GM12872 (cell line): ENCODE measurements around the gene DDX24.

Experiments used
- CTCF ChIP-seq: IDR thresholded peaks from 3 replicates; pipeline ENCODE4 v1.5.1; 2011; ENCODE audit warnings: low read depth, mild to moderate bottlenecking, low read length, moderate library complexity; ENCODE audit not compliant: insufficient read depth

Gene DDX24

GRCh38 chr14:94045563-94046345 is 35.2 kb downstream of the DDX24 start:
- no peak for TF ChIP-seq CTCF

- TF ChIP-seq CTCF, result no peak
Measured at GRCh38 chr14:94045101-94045500, 35.9 kb downstream of the DDX24 start.

GRCh38 chr14:94044476-94045091 is 36.4 kb downstream of the DDX24 start:
- TF ChIP-seq CTCF, result no peak

- no peak for TF ChIP-seq CTCF
Measured at GRCh38 chr14:94043756-94044475, 37.1 kb downstream of the DDX24 start.

- TF ChIP-seq CTCF, result no peak
Measured at GRCh38 chr14:94043111-94043755, 37.8 kb downstream of the DDX24 start.

GRCh38 chr14:94042433-94043091 is 38.4 kb downstream of the DDX24 start:
- TF ChIP-seq CTCF, result no peak
